Lower lobe of right lung (tissue), 2 donors: Measurements from ENCODE around the gene PTPRN2. TPM values are rescaled to one million over a fixed set of nuclear protein-coding genes. Genes with fewer than 3 reads are reported as not detected.

Experiments
- ATAC-seq, 2 donors: fragments of 200-7000 bp; cut with Tn5 transposase; one replicate each; pipeline ENCODE4 v1.9.1; 2020 to 2022; ENCODE audit warnings: mild to moderate bottlenecking in 2 of 2, moderate library complexity in 2 of 2
- DNase-seq: peaks from one replicate; pipeline ENCODE4 v3.0.0-alpha.2; 2020
- H3K27ac ChIP-seq: fragments of 200-600 bp; one replicate; pipeline ENCODE4 v1.8.0; 2022
- H3K27me3 ChIP-seq: fragments of 200-600 bp; one replicate; pipeline ENCODE4 v1.8.0; 2022; ENCODE audit warnings: low read depth
- H3K36me3 ChIP-seq: fragments of 200-600 bp; one replicate; pipeline ENCODE4 v1.8.0; 2022; ENCODE audit warnings: mild to moderate bottlenecking
- H3K4me1 ChIP-seq: fragments of 200-600 bp; one replicate; pipeline ENCODE4 v1.8.0; 2022
- H3K4me3 ChIP-seq: fragments of 200-600 bp; one replicate; pipeline ENCODE4 v1.8.0; 2022; ENCODE audit warnings: mild to moderate bottlenecking
- H3K9me3 ChIP-seq: fragments of 200-600 bp; one replicate; pipeline ENCODE4 v1.8.0; 2022
- intact Hi-C: fragments of 100-400 bp; cut with DNase I; formaldehyde crosslinking; loops from one replicate; pipeline ENCODE4 v1.11.0; 2022
- total RNA-seq: library from RNA; stranded (reverse); fragmentation: NEBNext Ultra II Directional; extraction: Animal tissue kit (Norgen Biotek cat#: 25700); gene quantifications from one replicate; pipeline ENCODE4 v1.2.1, GENCODE V29; 2021
- TF ChIP-seq, protein P1 (sequence below): fragments of 200-600 bp; IDR thresholded peaks from one replicate; pipeline ENCODE4 v1.8.0; 2022; ENCODE audit warnings: antibody characterized with exemption, mild to moderate bottlenecking
- donor health status: DM: no; HTN: yes; CAD: no; lungs with severe emphysema.

The PTPRN2 gene
- total RNA-seq, 1 donor from 2014 or later: 6.8 TPM

DNA sequence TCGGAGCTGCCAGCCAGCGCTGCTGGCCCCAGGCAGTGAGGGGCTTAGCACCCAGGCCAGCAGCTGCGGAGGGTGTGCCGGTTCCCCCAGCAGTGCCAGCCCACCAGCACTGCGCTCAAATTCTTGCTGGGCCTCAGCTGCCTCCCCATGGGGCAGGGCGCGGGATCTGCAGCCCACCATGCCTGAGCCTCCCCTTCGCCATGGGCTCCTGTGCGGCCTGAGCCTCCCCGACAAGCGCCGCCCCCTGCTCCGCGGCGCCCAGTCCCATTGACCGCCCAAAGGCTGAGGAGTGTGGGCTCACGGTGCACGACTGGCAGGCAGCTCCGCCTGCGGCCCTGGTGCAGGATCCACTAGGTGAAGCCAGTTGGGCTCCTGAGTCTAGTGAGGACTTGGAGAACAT lies 525.0 kb downstream of the PTPRN2 start:
- TF ChIP-seq, protein P1, sequence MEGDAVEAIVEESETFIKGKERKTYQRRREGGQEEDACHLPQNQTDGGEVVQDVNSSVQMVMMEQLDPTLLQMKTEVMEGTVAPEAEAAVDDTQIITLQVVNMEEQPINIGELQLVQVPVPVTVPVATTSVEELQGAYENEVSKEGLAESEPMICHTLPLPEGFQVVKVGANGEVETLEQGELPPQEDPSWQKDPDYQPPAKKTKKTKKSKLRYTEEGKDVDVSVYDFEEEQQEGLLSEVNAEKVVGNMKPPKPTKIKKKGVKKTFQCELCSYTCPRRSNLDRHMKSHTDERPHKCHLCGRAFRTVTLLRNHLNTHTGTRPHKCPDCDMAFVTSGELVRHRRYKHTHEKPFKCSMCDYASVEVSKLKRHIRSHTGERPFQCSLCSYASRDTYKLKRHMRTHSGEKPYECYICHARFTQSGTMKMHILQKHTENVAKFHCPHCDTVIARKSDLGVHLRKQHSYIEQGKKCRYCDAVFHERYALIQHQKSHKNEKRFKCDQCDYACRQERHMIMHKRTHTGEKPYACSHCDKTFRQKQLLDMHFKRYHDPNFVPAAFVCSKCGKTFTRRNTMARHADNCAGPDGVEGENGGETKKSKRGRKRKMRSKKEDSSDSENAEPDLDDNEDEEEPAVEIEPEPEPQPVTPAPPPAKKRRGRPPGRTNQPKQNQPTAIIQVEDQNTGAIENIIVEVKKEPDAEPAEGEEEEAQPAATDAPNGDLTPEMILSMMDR: no peak
- Histone ChIP-seq H3K36me3 (no peaks in the 10 kb centered on the region), H3K4me1 (no peaks in the 10 kb centered on the region), H3K9me3 (no peaks in the 10 kb centered on the region), H3K27me3 (no peaks in the 10 kb centered on the region), H3K4me3 (no peak overlapping the region), H3K27ac (no peak overlapping the region)
- no peak for DNase-seq
- ATAC-seq: no peak
- intact Hi-C loops: no loop called here

GRCh38 chr7:158061884-158062656 lies 525.6 kb downstream of the PTPRN2 start:
- H3K27ac ChIP-seq: no peak overlapping the region
- no peak for ATAC-seq
- intact Hi-C loops: no loop called here
- no peaks in the 10 kb centered on the region for H3K4me1 ChIP-seq
- H3K36me3 ChIP-seq: no peaks in the 10 kb centered on the region
- H3K4me3 ChIP-seq: no peak overlapping the region
- no peaks in the 10 kb centered on the region for H3K9me3 ChIP-seq
- no peak for DNase-seq
- TF ChIP-seq, protein P1: no peak
- H3K27me3 ChIP-seq: no peaks in the 10 kb centered on the region

GRCh38 chr7:158061026-158061630 lies 526.5 kb downstream of the PTPRN2 start:
- Histone ChIP-seq H3K27ac (no peak overlapping the region), H3K27me3 (no peaks in the 10 kb centered on the region), H3K4me1 (no peaks in the 10 kb centered on the region), H3K36me3 (no peaks in the 10 kb centered on the region), H3K4me3 (no peak overlapping the region), H3K9me3 (no peaks in the 10 kb centered on the region)
- intact Hi-C loops: no loop called here
- ATAC-seq (no peak), DNase-seq (no peak)
- TF ChIP-seq, protein P1: no peak

GRCh38 chr7:158060216-158060615 lies 527.4 kb downstream of the PTPRN2 start:
- intact Hi-C loops: no loop called here
- Histone ChIP-seq H3K27ac (no peak overlapping the region), H3K4me1 (no peaks in the 10 kb centered on the region), H3K9me3 (no peaks in the 10 kb centered on the region), H3K4me3 (no peak overlapping the region), H3K27me3 (no peaks in the 10 kb centered on the region), H3K36me3 (no peaks in the 10 kb centered on the region)
- TF ChIP-seq, protein P1: no peak
- DNase-seq: no peak
- no peak for ATAC-seq

GRCh38 chr7:158057446-158057845 lies 530.2 kb downstream of the PTPRN2 start:
- Histone ChIP-seq H3K4me1 (no peaks in the 10 kb centered on the region), H3K36me3 (no peaks in the 10 kb centered on the region), H3K9me3 (no peaks in the 10 kb centered on the region), H3K27ac (no peak overlapping the region), H3K27me3 (no peaks in the 10 kb centered on the region), H3K4me3 (no peak overlapping the region)
- intact Hi-C loops: no loop called here
- TF ChIP-seq, protein P1: no peak
- ATAC-seq (no peak), DNase-seq (no peak)
